ENCODE measurements around the gene FAM240A.
A peak's percentile ranks its signal among the peaks of the same experiment; 100 is the strongest.

Gene FAM240A

GRCh38 chr3:46628901-46629369, 16.6 kb downstream of the FAM240A start:
- DNase-seq, result no peak

- peak; percentile 79 for DNase-seq
Observed at GRCh38 chr3:46629551-46630517, 17.5 kb downstream of the FAM240A start.

GRCh38 chr3:46632792-46633191, 20.5 kb downstream of the FAM240A start:
- DNase-seq, result no peak

- DNase-seq, result no peak
Observed at GRCh38 chr3:46634856-46635255, 22.5 kb downstream of the FAM240A start.

- DNase-seq, result no peak
Observed at GRCh38 chr3:46639221-46639620, 26.9 kb downstream of the FAM240A start.

- no peak for DNase-seq
Observed at GRCh38 chr3:46640927-46641326, 28.6 kb downstream of the FAM240A start.

GRCh38 chr3:46642971-46643370, 30.6 kb downstream of the FAM240A start:
- DNase-seq, result no peak

- no peak for DNase-seq
Observed at GRCh38 chr3:46643701-46644100, 31.4 kb downstream of the FAM240A start.

GRCh38 chr3:46646700-46647099, 34.4 kb downstream of the FAM240A start:
- peak; percentile 76 for DNase-seq

GRCh38 chr3:46648096-46648495, 35.8 kb downstream of the FAM240A start:
- no peak for DNase-seq

- DNase-seq, result peak; percentile 59
Observed at GRCh38 chr3:46649436-46649835, 37.1 kb downstream of the FAM240A start.

GRCh38 chr3:46651084-46651483, 38.8 kb downstream of the FAM240A start:
- DNase-seq, result no peak

- DNase-seq, result no peak
Observed at GRCh38 chr3:46655271-46655670, 42.9 kb downstream of the FAM240A start.

GRCh38 chr3:46656778-46657556, 44.6 kb downstream of the FAM240A start:
- DNase-seq, result peak; percentile 25

- DNase-seq, result peak; percentile 53
Observed at GRCh38 chr3:46659285-46659684, 47.0 kb downstream of the FAM240A start.

GRCh38 chr3:46660003-46660402, 47.7 kb downstream of the FAM240A start:
- DNase-seq, result peak; percentile 39

- peak; percentile 50 for DNase-seq
Observed at GRCh38 chr3:46660543-46661523, 48.5 kb downstream of the FAM240A start.

GRCh38 chr3:46661776-46662766, 49.7 kb downstream of the FAM240A start:
- DNase-seq, result no peak

- peak; percentile 31 for DNase-seq
Observed at GRCh38 chr3:46662771-46663551, 50.6 kb downstream of the FAM240A start.

- DNase-seq, result no peak
Observed at GRCh38 chr3:46663591-46664135, 51.3 kb downstream of the FAM240A start.
